IPS-15b (cell line): ENCODE results near the gene COL4A1.

Experiments used
- H3K27me3 ChIP-seq: one replicate; pipeline ENCODE4 v1.6.1; 2013; ENCODE audit warnings: low read length; ENCODE audit not compliant: control insufficient read depth, insufficient read depth
- H3K36me3 ChIP-seq: one replicate; pipeline ENCODE4 v1.6.1; 2013; ENCODE audit warnings: low read length; ENCODE audit not compliant: control insufficient read depth, insufficient read depth
- H3K4me1 ChIP-seq: one replicate; pipeline ENCODE4 v1.6.1; 2013; ENCODE audit warnings: mild to moderate bottlenecking, low read length; ENCODE audit not compliant: control insufficient read depth, insufficient read depth
- H3K4me3 ChIP-seq: one replicate; pipeline ENCODE4 v1.5.1; 2013; ENCODE audit warnings: low read depth, low read length
- H3K9ac ChIP-seq: one replicate; pipeline ENCODE4 v1.6.1; 2013; ENCODE audit warnings: low read depth, mild to moderate bottlenecking, low read length
- H3K9me3 ChIP-seq: one replicate; pipeline ENCODE4 v1.6.1; 2013; ENCODE audit warnings: mild to moderate bottlenecking, low read length; ENCODE audit not compliant: control insufficient read depth, insufficient read depth

Gene COL4A1

GRCh38 chr13:110230661-110231347 lies 76.2 kb downstream of the COL4A1 start:
- Histone ChIP-seq H3K4me1 (no peaks in the 10 kb centered on the region), H3K27me3 (no peaks in the 10 kb centered on the region), H3K4me3 (no peak overlapping the region), H3K9me3 (no peaks in the 10 kb centered on the region), H3K9ac (no peak overlapping the region), H3K36me3 (peaks cover 4% of the 10 kb centered on the region)

- no peak overlapping the region for H3K9ac ChIP-seq
- H3K9me3 ChIP-seq: no peaks in the 10 kb centered on the region
- peaks cover 4% of the 10 kb centered on the region for H3K36me3 ChIP-seq
- no peaks in the 10 kb centered on the region for H3K27me3 ChIP-seq
- no peak overlapping the region for H3K4me3 ChIP-seq
- H3K4me1 ChIP-seq: no peaks in the 10 kb centered on the region
These were observed 76.9 kb downstream of the COL4A1 start for GRCh38 chr13:110229905-110230563.

- Histone ChIP-seq H3K4me3 (no peak overlapping the region), H3K4me1 (no peaks in the 10 kb centered on the region), H3K36me3 (peaks cover 4% of the 10 kb centered on the region), H3K9me3 (no peaks in the 10 kb centered on the region), H3K27me3 (no peaks in the 10 kb centered on the region), H3K9ac (no peak overlapping the region)
These were observed 77.7 kb downstream of the COL4A1 start for GRCh38 chr13:110228936-110229904.

GRCh38 chr13:110227864-110228643 lies 78.9 kb downstream of the COL4A1 start:
- no peaks in the 10 kb centered on the region for H3K9me3 ChIP-seq
- H3K9ac ChIP-seq: no peak overlapping the region
- H3K4me1 ChIP-seq: no peaks in the 10 kb centered on the region
- H3K4me3 ChIP-seq: no peak overlapping the region
- peaks cover 4% of the 10 kb centered on the region for H3K36me3 ChIP-seq
- no peaks in the 10 kb centered on the region for H3K27me3 ChIP-seq

GRCh38 chr13:110227416-110227815 lies 79.5 kb downstream of the COL4A1 start:
- Histone ChIP-seq H3K9ac (no peak overlapping the region), H3K36me3 (peaks cover 4% of the 10 kb centered on the region), H3K9me3 (no peaks in the 10 kb centered on the region), H3K4me1 (no peaks in the 10 kb centered on the region), H3K27me3 (no peaks in the 10 kb centered on the region), H3K4me3 (no peak overlapping the region)

GRCh38 chr13:110225609-110226574 lies 81.1 kb downstream of the COL4A1 start:
- Histone ChIP-seq H3K9me3 (no peaks in the 10 kb centered on the region), H3K9ac (no peak overlapping the region), H3K4me1 (no peaks in the 10 kb centered on the region), H3K4me3 (no peak overlapping the region), H3K27me3 (no peaks in the 10 kb centered on the region), H3K36me3 (peaks cover 4% of the 10 kb centered on the region)

- H3K9me3 ChIP-seq: no peaks in the 10 kb centered on the region
- H3K4me3 ChIP-seq: no peak overlapping the region
- no peaks in the 10 kb centered on the region for H3K27me3 ChIP-seq
- H3K36me3 ChIP-seq: peaks cover 2% of the 10 kb centered on the region
- no peak overlapping the region for H3K9ac ChIP-seq
- H3K4me1 ChIP-seq: no peaks in the 10 kb centered on the region
These were observed 82.0 kb downstream of the COL4A1 start for GRCh38 chr13:110225003-110225402.

- Histone ChIP-seq H3K4me1 (no peaks in the 10 kb centered on the region), H3K36me3 (no peaks in the 10 kb centered on the region)
These were observed 82.4 kb downstream of the COL4A1 start for GRCh38 chr13:110224519-110224918.

GRCh38 chr13:110221406-110222117 lies 85.4 kb downstream of the COL4A1 start:
- H3K9ac ChIP-seq: no peak overlapping the region
- no peak overlapping the region for H3K4me3 ChIP-seq
- H3K9me3 ChIP-seq: no peaks in the 10 kb centered on the region
- no peaks in the 10 kb centered on the region for H3K36me3 ChIP-seq
- no peaks in the 10 kb centered on the region for H3K4me1 ChIP-seq
- H3K27me3 ChIP-seq: no peaks in the 10 kb centered on the region

More at GRCh38 chr13:110224519-110224918, 82.4 kb downstream of the COL4A1 start:
- Histone ChIP-seq H3K4me3 (no peak overlapping the region), H3K9ac (no peak overlapping the region), H3K9me3 (no peaks in the 10 kb centered on the region), H3K27me3 (no peaks in the 10 kb centered on the region)

GRCh38 chr13:110220471-110220870 lies 86.5 kb downstream of the COL4A1 start:
- H3K27me3 ChIP-seq: no peaks in the 10 kb centered on the region
- H3K4me1 ChIP-seq: no peaks in the 10 kb centered on the region
- no peaks in the 10 kb centered on the region for H3K9me3 ChIP-seq
- H3K36me3 ChIP-seq: no peaks in the 10 kb centered on the region
- no peak overlapping the region for H3K4me3 ChIP-seq
- H3K9ac ChIP-seq: no peak overlapping the region
